Fibroblast of lung (primary cell): ENCODE measurements around the gene DDAH1.

Experiments
- EZH2 ChIP-seq: IDR thresholded peaks from 2 replicates; pipeline ENCODE4 v1.5.1; 2012; ENCODE audit warnings: low read length, control low read depth, mild to moderate bottlenecking; ENCODE audit errors: missing control alignments
- TF ChIP-seq, protein P1 (sequence below), 2 donors: IDR thresholded peaks in 1 of 2; conservative IDR thresholded peaks in 1 of 2; 1 replicate in 1 of 2; 2 replicates in 1 of 2; pipeline ENCODE4 v1.5.1; 2011 to 2012; ENCODE audit warnings: low read length in 2 of 2, control low read depth in 1 of 2, inconsistent platforms in 1 of 2, low read depth in 1 of 2, mild to moderate bottlenecking in 1 of 2

DNA sequence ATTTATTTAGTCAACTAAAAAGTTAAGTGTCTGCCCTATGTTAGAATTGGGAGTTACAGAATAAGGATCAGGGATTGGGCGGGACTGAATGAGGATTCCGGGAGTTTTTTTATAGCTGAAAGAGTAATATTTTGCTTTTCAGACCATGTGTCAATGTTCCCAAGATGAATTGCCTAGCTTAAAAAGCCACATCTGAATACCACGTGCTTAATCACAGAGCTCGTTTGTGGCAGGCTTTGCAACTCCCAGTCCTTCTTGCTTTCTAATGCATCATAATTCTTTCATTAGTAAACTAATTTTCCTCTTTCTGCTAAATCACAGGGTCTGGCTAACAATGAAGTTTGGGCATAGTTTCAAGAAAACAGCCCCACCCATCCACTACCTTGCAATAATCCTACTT is 184.3 kb downstream of the DDAH1 start:
- TF ChIP-seq, protein P1, sequence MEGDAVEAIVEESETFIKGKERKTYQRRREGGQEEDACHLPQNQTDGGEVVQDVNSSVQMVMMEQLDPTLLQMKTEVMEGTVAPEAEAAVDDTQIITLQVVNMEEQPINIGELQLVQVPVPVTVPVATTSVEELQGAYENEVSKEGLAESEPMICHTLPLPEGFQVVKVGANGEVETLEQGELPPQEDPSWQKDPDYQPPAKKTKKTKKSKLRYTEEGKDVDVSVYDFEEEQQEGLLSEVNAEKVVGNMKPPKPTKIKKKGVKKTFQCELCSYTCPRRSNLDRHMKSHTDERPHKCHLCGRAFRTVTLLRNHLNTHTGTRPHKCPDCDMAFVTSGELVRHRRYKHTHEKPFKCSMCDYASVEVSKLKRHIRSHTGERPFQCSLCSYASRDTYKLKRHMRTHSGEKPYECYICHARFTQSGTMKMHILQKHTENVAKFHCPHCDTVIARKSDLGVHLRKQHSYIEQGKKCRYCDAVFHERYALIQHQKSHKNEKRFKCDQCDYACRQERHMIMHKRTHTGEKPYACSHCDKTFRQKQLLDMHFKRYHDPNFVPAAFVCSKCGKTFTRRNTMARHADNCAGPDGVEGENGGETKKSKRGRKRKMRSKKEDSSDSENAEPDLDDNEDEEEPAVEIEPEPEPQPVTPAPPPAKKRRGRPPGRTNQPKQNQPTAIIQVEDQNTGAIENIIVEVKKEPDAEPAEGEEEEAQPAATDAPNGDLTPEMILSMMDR (conservative IDR thresholded peaks at IDR 0.05 in 1 of 2, IDR thresholded peaks at IDR 0.05 in 1 of 2; ENCODE audit: low read depth in 1 of 2, low read length in 2 of 2), result no peak
- no peak for TF ChIP-seq EZH2
